ENCODE measurements around the gene MRPL58. TPM values are rescaled to one million over a fixed set of nuclear protein-coding genes. Genes with fewer than 3 reads are reported as not detected.
"Not testable (repeated sequence)": the region's sequence is repeated elsewhere in the genome, so short reads cannot be mapped to it uniquely, and the experiment has no call there.

The MRPL58 gene
- total and polyA plus RNA-seq, 12 donors: 38.7 to 120 (median 58.9) TPM

DNA sequence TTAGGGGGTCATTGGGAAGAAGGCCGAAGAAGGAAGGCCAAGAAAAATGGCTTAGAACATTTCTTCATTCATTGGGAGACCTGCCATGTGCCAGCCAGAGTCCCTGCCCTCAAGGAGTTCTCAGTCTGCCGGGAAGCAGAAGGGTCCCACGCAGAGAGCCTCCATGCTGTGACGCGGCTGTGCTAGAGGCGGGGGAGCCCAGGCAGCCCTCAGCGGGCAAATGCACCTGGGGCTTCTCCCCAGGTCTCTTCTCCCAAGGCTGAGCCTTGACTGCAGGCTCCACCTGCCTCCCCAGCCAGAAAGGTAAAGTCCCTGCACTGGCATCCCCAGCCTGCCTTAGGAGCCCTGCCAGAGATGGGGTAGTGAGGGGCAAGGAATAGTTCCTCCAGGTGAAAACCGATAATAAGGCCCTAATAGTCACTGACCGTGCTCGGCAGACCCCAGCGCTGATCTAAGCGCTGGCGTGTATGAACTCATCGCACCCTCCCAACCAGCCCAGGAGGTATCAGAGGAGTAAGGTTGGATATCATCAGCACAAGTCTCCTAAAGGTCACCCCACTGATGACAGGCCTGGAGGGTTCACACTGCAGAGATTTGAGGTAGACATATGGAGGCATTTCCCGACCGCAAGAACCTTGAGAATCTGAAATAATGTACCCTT lies 31.0 kb upstream of the MRPL58 start:
- peaks cover 8 to 10% of the 10 kb centered on the region in 2 donors for H3K4me1 ChIP-seq (replicated peaks in 1 of 2)
- no peak for DNase-seq
- no peak for TF ChIP-seq CTCF (IDR thresholded peaks at IDR 0.05)
- no peak for TF ChIP-seq POLR2A (IDR thresholded peaks at IDR 0.05)
- intact Hi-C loops (cut with DNase I): no loop called here
- 57 to 70% (median 62%) methylated on average over 12 to 16 of the region's 16 CpGs for WGBS, 4 donors
- peak overlapping the region in 2 of 4 donors; percentile 45 to 61 for H3K4me3 ChIP-seq
- no peaks in the 10 kb centered on the region for H3K27me3 ChIP-seq
- peak overlapping the region; percentile 33 to 86 (median 68) for H3K27ac ChIP-seq
- no peaks in the 10 kb centered on the region for H3K9me3 ChIP-seq (replicated peaks in 1 of 3)
- no peaks in the 10 kb centered on the region for H3K36me3 ChIP-seq (replicated peaks in 1 of 2)

DNA sequence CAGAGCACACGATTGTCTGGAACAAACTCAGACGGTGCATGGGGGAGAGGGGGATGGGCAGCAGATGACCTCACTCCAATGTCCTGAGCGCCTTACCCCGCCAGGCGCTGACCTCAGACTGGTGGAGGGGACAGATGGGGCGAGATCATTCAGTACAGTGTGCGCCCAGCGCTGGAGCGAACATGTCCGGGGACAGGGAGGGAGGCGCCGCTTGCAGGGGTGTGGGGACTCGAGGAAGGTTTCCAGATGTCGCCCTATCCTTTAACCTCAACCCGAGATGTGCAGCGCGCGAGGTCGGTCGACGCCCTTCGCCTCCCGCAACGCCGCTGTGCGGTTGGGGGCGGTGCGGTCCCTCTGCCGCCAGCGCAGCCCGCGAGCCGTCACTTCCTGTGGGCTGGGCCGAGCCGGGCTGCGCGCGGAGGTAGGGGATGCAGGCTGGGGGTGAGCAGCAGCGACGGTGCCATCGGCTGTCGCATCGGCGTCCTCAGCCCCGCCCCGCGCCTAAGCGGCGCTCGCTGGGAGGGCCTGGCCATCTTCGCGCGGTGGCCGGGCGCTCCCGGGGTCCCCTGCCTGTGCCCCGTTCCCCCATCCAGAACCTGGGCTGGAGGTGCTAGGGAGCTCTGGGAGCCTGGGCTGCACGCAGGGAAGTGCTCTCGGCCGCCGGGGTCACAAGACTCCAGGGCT lies 30.3 kb upstream of the MRPL58 start:
- Histone ChIP-seq H3K27me3 (no peaks in the 10 kb centered on the region), H3K4me3 (peak overlapping the region in 3 of 4 donors; percentile 45 to 61 (median 56)), H3K36me3 (replicated peaks in 1 of 2) (no peaks in the 10 kb centered on the region), H3K27ac (peak overlapping the region; percentile 33 to 86 (median 68)), H3K4me1 (replicated peaks in 1 of 2) (peaks cover 12 to 14% of the 10 kb centered on the region in 2 donors), H3K9me3 (replicated peaks in 1 of 3) (no peaks in the 10 kb centered on the region)
- DNase-seq: peak; percentile 73 to 86 (median 78)
- 0% methylated on average over 16 to 61 of the region's 61 CpGs for WGBS, 4 donors
- TF ChIP-seq POLR2A (IDR thresholded peaks at IDR 0.05): peak; percentile 61 to 83
- peak in 3 of 6 experiments; percentile 8 to 37 (median 34) for TF ChIP-seq CTCF (IDR thresholded peaks at IDR 0.05)
- intact Hi-C loops (cut with DNase I): no loop called here

DNA sequence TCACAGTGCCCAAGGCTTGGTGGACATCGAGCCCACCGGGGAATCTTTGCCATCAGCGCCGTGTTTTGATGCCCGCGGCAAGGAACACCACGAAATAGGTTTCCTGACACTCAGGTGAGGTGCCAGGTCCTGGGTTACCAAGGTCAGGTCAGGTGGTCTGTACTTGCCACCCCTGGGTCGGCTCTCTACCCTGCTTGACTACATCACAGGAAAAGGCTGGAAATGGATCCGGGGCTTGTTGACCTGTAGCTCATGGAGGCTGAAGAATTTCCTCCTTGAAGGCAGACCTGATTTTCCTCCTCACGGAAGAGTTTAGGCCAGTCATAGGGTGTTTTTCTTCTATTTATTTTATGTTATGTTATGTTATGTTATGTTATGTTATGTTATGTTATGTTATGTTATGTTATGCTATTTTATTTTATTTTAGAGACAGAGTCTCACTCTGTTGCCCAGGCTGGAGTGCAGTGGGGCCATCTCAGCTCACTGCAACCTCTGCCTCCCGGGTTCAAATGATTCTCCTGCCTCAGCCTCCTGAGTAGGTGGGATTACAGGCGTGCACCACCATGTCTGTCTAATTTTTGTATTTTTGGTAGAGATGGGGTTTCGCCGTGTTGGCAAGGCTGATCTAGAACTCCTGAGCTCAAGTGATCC lies 29.7 kb upstream of the MRPL58 start:
- intact Hi-C loops (cut with DNase I); H3K27me3 ChIP-seq; H3K36me3 ChIP-seq (replicated peaks in 1 of 2); H3K9me3 ChIP-seq (replicated peaks in 1 of 3): not testable (repeated sequence)
- WGBS, 4 donors: 38 to 73% (median 39%) methylated on average over 7 to 14 of the region's 14 CpGs
- DNase-seq: peak in 1 of 7 donors; percentile 65
- Histone ChIP-seq H3K27ac (peak overlapping the region in 4 of 5 donors; percentile 45 to 86 (median 77)), H3K4me3 (peak overlapping the region in 2 of 4 donors; percentile 45 to 61), H3K4me1 (replicated peaks in 1 of 2) (peaks cover 13 to 15% of the 10 kb centered on the region in 2 donors)

GRCh38 chr17:74986206-74986576 lies 26.3 kb upstream of the MRPL58 start:
- H3K27me3 ChIP-seq: no peaks in the 10 kb centered on the region
- intact Hi-C loops (cut with DNase I): no loop called here
- H3K9me3 ChIP-seq (replicated peaks in 1 of 3): no peaks in the 10 kb centered on the region
- WGBS, 4 donors: 92 to 97% (median 95%) methylated on average over 3 of the region's 3 CpGs
- H3K4me3 ChIP-seq: no peak overlapping the region
- H3K27ac ChIP-seq: no peak overlapping the region
- TF ChIP-seq POLR2A (IDR thresholded peaks at IDR 0.05) (no peak), CTCF (IDR thresholded peaks at IDR 0.05) (no peak)
- peaks cover 21 to 22% of the 10 kb centered on the region in 2 donors for H3K4me1 ChIP-seq (replicated peaks in 1 of 2)
- DNase-seq: no peak
- H3K36me3 ChIP-seq (replicated peaks in 1 of 2): no peaks in the 10 kb centered on the region
